Erythroblast (primary cell): ENCODE measurements around the gene FUT7.
A peak's percentile ranks its signal among the peaks of the same experiment; 100 is the strongest.

ENCODE experiments used
- DNase-seq, 2 experiments: peaks; one replicate each; lab custom pipeline; 2025; lab: John Stamatoyannopoulos, UW
- GATA1 ChIP-seq: IDR thresholded peaks from 2 replicates; pipeline ENCODE4 v1.6.1; 2011; ENCODE audit warnings: low read depth, mild to moderate bottlenecking, control low read depth, low read length, moderate library complexity
- POLR2A ChIP-seq: IDR thresholded peaks from 2 replicates; pipeline ENCODE4 v1.6.1; 2011; ENCODE audit warnings: mild to moderate bottlenecking, low read length

The FUT7 gene

GRCh38 chr9:136994888-136995230 is 37.0 kb downstream of the FUT7 start:
- DNase-seq: no peak
- no peak for TF ChIP-seq POLR2A
- no peak for TF ChIP-seq GATA1

DNA sequence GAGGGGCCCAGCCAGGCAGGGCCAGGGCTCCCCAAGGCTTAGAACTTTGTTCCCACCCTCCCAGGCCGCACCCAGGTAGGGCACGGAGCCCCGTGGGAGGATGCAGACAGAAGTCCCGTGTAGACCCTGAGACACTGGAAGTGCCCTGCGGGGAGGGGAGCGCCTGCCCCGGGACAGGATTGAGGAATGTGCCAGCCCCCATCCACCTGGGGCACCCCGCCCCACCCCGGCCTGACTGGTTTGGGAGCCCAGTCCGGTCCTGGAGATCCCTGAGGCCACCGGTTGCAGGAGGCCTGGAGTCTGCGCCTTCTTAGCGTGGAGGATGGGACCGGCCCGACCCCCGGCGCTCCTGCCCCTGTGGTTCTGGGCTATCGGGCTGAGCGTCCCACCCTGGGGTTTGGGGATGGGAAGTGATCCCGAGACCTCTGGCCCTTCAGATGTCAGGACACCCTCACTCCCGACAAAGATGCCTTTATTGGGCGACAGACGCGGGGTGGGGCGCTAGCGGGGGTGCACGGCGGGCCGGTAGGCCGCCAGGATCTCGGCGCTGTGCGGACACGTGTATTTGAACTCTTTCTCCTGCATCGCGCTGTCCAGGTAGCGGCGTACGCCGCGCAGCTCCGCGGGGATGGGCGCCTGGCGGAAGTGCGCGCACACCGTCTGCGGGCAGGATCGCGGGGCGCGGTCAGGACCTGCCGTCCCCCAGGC is 37.6 kb downstream of the FUT7 start:
- no peak for DNase-seq
- TF ChIP-seq GATA1 (no peak), POLR2A (no peak)

GRCh38 chr9:136992819-136993369 is 39.0 kb downstream of the FUT7 start:
- DNase-seq: no peak
- TF ChIP-seq POLR2A (no peak), GATA1 (no peak)

DNA sequence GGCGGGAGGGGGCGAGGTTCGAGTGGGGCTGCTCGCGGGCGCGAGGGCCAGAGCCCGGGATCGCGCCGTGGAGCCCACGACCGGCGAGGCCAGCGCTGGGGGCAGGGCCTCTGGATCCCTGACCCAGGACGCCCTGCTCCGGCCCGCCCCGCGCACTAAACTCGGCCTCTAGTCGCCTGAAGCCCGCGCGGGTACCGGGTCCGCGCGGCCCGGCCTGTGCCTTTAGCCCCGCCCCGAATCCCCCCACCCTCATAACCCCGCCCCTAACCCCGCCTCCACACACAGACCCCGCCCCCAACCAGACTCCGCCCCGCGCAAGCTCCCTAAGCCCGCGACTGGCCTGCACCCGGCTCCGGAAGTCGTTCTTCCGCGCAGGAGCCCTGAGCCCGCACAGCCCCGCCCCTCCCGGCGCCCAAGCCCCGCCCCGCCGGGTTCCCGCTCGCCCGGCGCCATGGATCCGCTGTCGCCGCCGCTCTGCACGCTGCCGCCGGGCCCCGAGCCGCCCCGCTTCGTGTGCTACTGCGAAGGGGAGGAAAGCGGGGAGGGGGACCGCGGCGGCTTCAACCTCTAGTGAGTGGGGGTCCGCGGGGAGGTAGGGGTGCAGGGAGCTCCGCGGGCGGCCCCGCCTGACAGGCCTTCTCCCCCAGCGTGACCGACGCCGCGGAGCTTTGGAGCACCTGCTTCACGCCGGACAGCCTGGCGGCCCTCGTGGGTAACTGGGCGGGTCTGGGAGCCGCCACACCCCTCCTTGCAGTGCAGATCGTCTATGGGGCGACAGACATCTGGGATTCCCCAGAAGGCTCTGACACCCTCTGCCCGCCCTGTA is 39.7 kb downstream of the FUT7 start, which contains the start of gene PAXX:
Gene PAXX (plus strand): TSS at position 430 of the 826 bp plus-strand sequence. CDS start 22 bp downstream, at position 452.
- TF ChIP-seq GATA1 (no peak), POLR2A (peak; percentile 49)
- DNase-seq: peak; percentile 91 to 92

- no peak for TF ChIP-seq GATA1
- TF ChIP-seq POLR2A: no peak
- DNase-seq: no peak
Measured at GRCh38 chr9:136990242-136990911, 41.5 kb downstream of the FUT7 start.

DNA sequence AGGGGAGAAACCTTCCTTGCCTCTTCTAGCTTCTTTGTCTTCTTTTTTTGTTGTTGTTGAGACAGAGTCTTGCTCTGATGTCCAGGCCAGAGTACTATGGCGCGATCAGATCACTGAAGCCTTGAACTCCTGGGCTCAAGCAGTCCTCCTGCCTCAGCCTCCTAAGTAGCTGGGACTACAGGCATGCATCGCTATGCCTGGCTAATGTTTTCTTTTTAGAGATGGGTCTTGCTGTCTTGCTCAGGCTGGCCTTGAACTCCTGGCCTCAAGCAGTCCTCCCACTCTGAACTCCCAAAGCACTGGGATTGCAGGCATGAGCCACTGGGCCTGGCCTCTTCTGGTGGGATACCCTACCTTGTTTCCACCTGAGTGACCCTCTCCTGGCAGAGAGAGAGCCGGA is 43.0 kb downstream of the FUT7 start:
- TF ChIP-seq POLR2A: no peak
- no peak for TF ChIP-seq GATA1
- no peak for DNase-seq

- TF ChIP-seq POLR2A: no peak
- no peak for TF ChIP-seq GATA1
- no peak for DNase-seq
Measured at GRCh38 chr9:136985853-136986252, 46.0 kb downstream of the FUT7 start.

DNA sequence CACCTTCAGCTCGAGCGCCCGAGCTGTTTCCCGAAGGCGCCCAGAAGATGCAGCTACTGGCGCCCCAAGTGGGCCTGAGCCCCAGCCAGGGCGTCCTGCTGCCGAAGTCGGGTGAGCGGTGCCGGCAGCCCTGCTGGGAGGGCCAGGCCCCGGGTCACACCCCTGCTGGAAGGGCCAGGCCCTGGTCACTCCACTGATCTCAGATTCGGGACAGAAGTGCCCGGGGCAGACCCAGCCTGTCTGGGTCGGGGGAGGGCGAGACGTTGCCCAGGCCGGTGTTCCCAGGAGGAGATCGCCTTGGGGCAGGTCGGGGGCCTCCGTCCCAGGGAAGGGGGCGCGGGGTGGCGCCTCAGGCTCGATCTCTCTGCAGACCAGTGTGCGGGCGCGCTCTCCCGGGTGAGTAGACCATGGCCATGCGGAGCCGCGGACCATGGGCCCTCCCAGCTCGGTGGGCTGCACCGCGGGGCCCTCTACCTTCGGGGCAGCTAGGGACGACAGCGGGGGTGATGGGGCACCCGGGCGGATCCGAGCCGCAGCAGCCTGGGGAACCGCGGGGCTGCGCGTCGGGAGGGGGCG is 46.8 kb downstream of the FUT7 start:
- TF ChIP-seq GATA1 (no peak), POLR2A (no peak)
- no peak for DNase-seq

GRCh38 chr9:136984464-136985026 is 47.3 kb downstream of the FUT7 start:
- no peak for DNase-seq
- TF ChIP-seq POLR2A: no peak

DNA sequence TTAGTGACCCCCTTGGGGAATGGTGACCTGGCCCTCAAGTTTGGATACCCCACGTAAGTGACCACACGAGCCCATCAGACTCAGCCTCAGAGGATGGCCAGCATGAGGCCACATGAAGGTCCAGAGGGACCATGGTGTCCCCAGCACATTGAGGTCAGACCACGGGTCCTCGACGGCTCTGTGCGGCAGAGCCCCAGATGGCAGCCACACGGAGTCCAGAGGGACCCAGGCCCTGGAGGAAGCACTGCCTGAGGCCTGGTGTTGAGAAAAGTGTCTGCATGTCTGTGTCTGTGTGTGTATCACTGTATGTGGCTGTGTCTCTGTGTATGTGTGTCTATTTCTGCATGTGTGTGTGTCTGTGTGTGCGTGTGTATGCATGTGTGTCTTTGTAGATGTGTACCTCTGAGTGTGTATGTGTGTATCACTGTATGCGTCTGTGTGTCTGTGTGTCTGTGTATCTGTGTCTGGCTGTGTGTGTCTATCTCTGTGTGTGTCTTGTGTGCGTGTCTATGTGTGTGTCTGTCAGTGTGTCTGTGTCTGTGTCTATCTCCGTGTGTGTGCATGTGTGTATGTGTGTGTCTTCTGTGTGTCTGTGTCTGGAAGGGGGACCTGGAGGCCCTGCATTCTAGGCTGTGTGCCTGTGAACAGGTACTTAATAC is 48.1 kb downstream of the FUT7 start:
- DNase-seq: no peak

DNA sequence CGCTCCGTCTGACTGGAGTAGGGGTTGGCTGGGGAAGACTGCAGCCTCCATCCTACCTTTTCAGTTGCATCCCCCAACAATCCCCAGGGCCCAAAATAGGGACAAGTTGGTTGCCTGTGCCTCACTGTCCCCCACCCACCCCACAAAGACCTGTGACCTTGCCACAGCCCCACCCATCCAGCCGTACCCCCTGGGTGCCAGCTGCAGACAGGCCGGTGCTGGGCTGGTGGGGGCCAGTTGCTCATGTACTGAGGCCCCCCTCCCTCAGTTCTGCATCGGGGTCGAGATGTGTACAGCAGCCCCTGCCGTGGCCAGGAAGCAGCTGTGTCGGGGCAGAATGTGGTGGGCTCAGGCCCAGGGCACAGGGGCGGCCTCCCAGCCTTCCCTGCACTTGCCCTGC is 48.7 kb downstream of the FUT7 start:
- no peak for TF ChIP-seq GATA1
- DNase-seq: no peak

More for the DNA sequence above, 48.1 kb downstream of the FUT7 start:
- no peak for TF ChIP-seq GATA1
- TF ChIP-seq POLR2A: no peak

DNA sequence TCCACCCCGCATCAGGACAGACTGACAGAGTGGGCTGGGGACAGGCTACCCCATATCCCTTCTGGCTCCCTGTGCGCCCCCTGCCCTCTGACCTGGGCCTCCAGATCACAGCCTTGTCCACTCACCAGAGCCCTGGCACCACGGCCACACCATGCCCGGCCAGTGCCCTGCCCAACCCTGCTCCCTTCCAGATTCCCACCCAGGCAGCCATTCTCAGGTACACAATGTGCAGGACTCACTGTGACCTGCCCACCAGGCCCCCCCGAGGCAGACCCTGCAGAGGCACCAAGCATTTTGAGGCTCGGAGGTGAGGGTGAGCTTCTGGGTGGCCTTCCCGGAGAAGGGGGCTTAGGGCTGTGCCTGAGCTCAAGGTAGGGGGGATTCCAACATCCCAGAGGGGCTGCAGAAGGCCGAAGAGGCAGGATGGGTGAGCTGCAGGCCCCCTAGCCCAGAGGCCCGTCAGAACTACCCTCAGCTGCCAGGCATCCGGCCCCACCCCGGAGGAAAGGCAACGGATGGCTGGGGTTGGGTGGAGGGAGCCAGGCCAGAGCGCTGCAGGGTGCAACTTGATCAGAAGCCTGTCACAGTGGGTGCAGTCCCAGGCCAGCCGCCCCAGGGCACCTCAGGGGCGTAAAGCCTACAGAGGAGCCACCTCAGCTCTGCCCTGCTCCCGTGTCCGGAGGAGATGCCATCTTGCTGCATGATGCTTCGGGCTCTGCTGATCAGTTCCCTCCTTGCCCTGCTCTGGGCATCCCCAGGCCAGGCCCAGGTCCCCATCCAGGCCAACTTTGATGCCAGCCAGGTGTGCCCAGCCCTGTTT is 49.4 kb downstream of the FUT7 start, which contains the start of gene LCNL1:
Gene LCNL1 (plus strand): TSS at position 762 of the 820 bp plus-strand sequence. CDS start 594 bp downstream, outside the sequence.
- no peak for DNase-seq
- TF ChIP-seq GATA1 (no peak), POLR2A (no peak)
